HEK293T (cell line): ENCODE results near the gene RRP15.

Source experiments
- CTCF ChIA-PET: fragments of 350-600 bp; formaldehyde crosslinking; extraction: SDS; loops from one replicate; lab custom pipeline; 2021; ENCODE audit warnings: antibody characterized with exemption, inconsistent platforms; lab: Yijun Ruan, JAX
- POLR2A ChIA-PET: fragments of 350-600 bp; formaldehyde crosslinking; extraction: SDS; loops from one replicate; lab custom pipeline; 2020; ENCODE audit warnings: antibody characterized with exemption, inconsistent platforms; lab: Yijun Ruan, JAX
- DNase-seq: peaks from one replicate; pipeline ENCODE4 v3.0.0; 2012; ENCODE audit warnings: mixed read lengths; ENCODE audit errors: extremely low spot score
- ARNT ChIP-seq: fragments of 450-650 bp; IDR thresholded peaks from 2 replicates; pipeline ENCODE4 v1.6.1; 2017; ENCODE audit warnings: mild to moderate bottlenecking
- BHLHE40 ChIP-seq: fragments of 450-650 bp; IDR thresholded peaks from 2 replicates; pipeline ENCODE4 v1.6.1; 2016; ENCODE audit warnings: mild to moderate bottlenecking, moderate library complexity, borderline replicate concordance
- CTBP1 ChIP-seq: fragments of 450-650 bp; IDR thresholded peaks from 2 replicates; pipeline ENCODE4 v1.6.1; 2016; ENCODE audit warnings: borderline replicate concordance
- ELF4 ChIP-seq: fragments of 450-650 bp; IDR thresholded peaks from 2 replicates; pipeline ENCODE4 v1.6.1; 2017; ENCODE audit warnings: antibody characterized with exemption
- FOXA1 ChIP-seq: fragments of 450-650 bp; IDR thresholded peaks from 2 replicates; pipeline ENCODE4 v1.6.1; 2016; ENCODE audit warnings: mild to moderate bottlenecking
- FOXK2 ChIP-seq: fragments of 450-650 bp; IDR thresholded peaks from 2 replicates; pipeline ENCODE4 v1.6.1; 2016; ENCODE audit warnings: mild to moderate bottlenecking
- FOXM1 ChIP-seq: fragments of 450-650 bp; IDR thresholded peaks from 2 replicates; pipeline ENCODE4 v1.6.1; 2017; ENCODE audit warnings: mild to moderate bottlenecking, borderline replicate concordance
- HDGF ChIP-seq: fragments of 450-650 bp; IDR thresholded peaks from 2 replicates; pipeline ENCODE4 v1.6.1; 2017; ENCODE audit warnings: antibody characterized with exemption, borderline replicate concordance
- L3MBTL2 ChIP-seq: fragments of 450-650 bp; conservative IDR thresholded peaks from 2 replicates; pipeline ENCODE4 v1.6.1; 2016; ENCODE audit warnings: mild to moderate bottlenecking
- LEF1 ChIP-seq: fragments of 450-650 bp; IDR thresholded peaks from 2 replicates; pipeline ENCODE4 v1.6.1; 2017; ENCODE audit warnings: mild to moderate bottlenecking, borderline replicate concordance
- NFRKB ChIP-seq: fragments of 450-650 bp; IDR thresholded peaks from 2 replicates; pipeline ENCODE4 v1.6.1; 2016; ENCODE audit warnings: mild to moderate bottlenecking, moderate library complexity
- PKNOX1 ChIP-seq: fragments of 450-650 bp; IDR thresholded peaks from 2 replicates; pipeline ENCODE4 v1.6.1; 2016
- SP1 ChIP-seq: fragments of 450-650 bp; IDR thresholded peaks from 2 replicates; pipeline ENCODE4 v1.6.1; 2017
- SUZ12 ChIP-seq: fragments of 450-650 bp; IDR thresholded peaks from 2 replicates; pipeline ENCODE4 v1.6.1; 2016; ENCODE audit warnings: mild to moderate bottlenecking
- TARDBP ChIP-seq: fragments of 450-650 bp; IDR thresholded peaks from 2 replicates; pipeline ENCODE4 v1.6.1; 2016
- ZNF384 ChIP-seq: fragments of 450-650 bp; IDR thresholded peaks from 2 replicates; pipeline ENCODE4 v1.6.1; 2016

RRP15 gene

GRCh38 chr1:218371927-218372672 is 87.0 kb downstream of the RRP15 start:
- POLR2A ChIA-PET = no interaction called here
- DNase-seq = no peak
- CTCF ChIA-PET = no interaction called here
- TF ChIP-seq ARNT (no peak), FOXM1 (no peak)

- CTCF ChIA-PET = no interaction called here
- POLR2A ChIA-PET = no interaction called here
- DNase-seq = no peak
- no peak for TF ChIP-seq ELF4
- TF ChIP-seq LEF1 = no peak
- TF ChIP-seq PKNOX1 = no peak
- no peak for TF ChIP-seq HDGF
- no peak for TF ChIP-seq SUZ12
- TF ChIP-seq FOXM1 = no peak
- TF ChIP-seq TARDBP = no peak
- TF ChIP-seq L3MBTL2 = no peak
- TF ChIP-seq CTBP1 = no peak
- no peak for TF ChIP-seq FOXK2
- TF ChIP-seq ARNT = no peak
- no peak for TF ChIP-seq NFRKB
- no peak for TF ChIP-seq FOXA1
- TF ChIP-seq ZNF384 = no peak
- no peak for TF ChIP-seq BHLHE40
- no peak for TF ChIP-seq SP1
Measured at GRCh38 chr1:218374401-218375353, 89.6 kb downstream of the RRP15 start.

- POLR2A ChIA-PET = no interaction called here
- no peak for TF ChIP-seq TARDBP
- TF ChIP-seq SP1 = no peak
- TF ChIP-seq PKNOX1 = no peak
- no peak for TF ChIP-seq NFRKB
- no peak for TF ChIP-seq ELF4
- no peak for TF ChIP-seq FOXM1
- no peak for TF ChIP-seq ARNT
- TF ChIP-seq ZNF384 = no peak
- TF ChIP-seq BHLHE40 = no peak
- TF ChIP-seq L3MBTL2 = no peak
- no peak for TF ChIP-seq HDGF
- no peak for TF ChIP-seq LEF1
- TF ChIP-seq FOXK2 = no peak
- no peak for TF ChIP-seq FOXA1
- no peak for TF ChIP-seq SUZ12
- TF ChIP-seq CTBP1 = no peak
- CTCF ChIA-PET = no interaction called here
- no peak for DNase-seq
Measured at GRCh38 chr1:218376722-218377121, 91.6 kb downstream of the RRP15 start.

- DNase-seq = no peak
- TF ChIP-seq NFRKB = no peak
- no peak for TF ChIP-seq CTBP1
- no peak for TF ChIP-seq ELF4
- no peak for TF ChIP-seq ZNF384
- no peak for TF ChIP-seq FOXK2
- TF ChIP-seq LEF1 = no peak
- TF ChIP-seq PKNOX1 = no peak
- no peak for TF ChIP-seq BHLHE40
- TF ChIP-seq HDGF = no peak
- TF ChIP-seq FOXM1 = no peak
- TF ChIP-seq ARNT = no peak
- TF ChIP-seq SUZ12 = no peak
- TF ChIP-seq FOXA1 = no peak
- TF ChIP-seq SP1 = no peak
- TF ChIP-seq L3MBTL2 = no peak
- no peak for TF ChIP-seq TARDBP
- ChIA-PET POLR2A (no interaction called here), CTCF (no interaction called here)
Measured at GRCh38 chr1:218377143-218377660, 92.1 kb downstream of the RRP15 start.

GRCh38 chr1:218380125-218380977 is 95.3 kb downstream of the RRP15 start:
- ChIA-PET POLR2A (no interaction called here), CTCF (interaction anchor here (0.7 kb wide), 1 partner anchor 141 kb away, joined by 3 read pairs; no protein-coding TSS in a partner anchor)
- TF ChIP-seq SUZ12 (no peak), ARNT (no peak)
- DNase-seq = no peak
